ENCODE measurements around the gene MARK1. TPM values are rescaled to one million over a fixed set of nuclear protein-coding genes. Genes with fewer than 3 reads are reported as not detected.

Gene MARK1
- total and polyA plus RNA-seq, 2 of the 4 experiments (the other 2 are of a cell fraction) = not detected

DNA sequence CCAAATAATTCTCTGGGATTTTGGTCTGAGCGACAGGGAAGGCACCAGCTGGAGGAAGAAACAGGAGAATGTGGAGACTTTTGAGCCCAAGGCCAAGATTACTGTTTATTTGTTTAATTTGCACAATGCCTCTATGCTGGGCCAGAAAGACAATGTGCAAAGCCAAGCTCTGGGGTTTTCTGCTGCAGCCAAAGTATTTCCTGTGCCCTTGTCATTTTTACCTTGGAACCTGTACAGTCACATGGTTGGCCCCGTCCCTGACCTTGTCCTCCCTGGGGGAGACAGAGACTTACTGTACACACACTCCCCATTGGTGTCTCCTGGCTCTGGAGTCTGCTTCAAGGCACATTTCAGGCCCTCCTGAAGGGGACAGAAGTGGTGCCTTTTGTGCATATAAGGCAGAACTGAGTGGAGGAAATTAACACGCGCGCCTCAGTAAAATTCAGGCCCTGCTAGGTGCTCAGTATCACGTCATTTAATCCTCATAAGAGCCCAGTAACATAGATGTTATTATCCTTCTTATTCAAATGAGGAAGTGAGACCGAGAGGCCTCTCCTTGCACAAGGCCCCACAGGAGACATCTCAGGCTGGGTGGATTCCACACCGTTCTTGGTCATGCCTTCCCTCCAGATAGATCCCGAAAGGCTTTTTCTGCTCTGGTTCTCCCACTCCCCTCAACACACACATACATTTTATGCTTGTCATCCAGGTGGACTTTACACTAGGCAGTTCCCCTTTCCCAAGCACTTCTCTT, 183.3 kb downstream of the MARK1 start:
- Histone ChIP-seq H3K9me3 (ENCODE audit: control insufficient read depth, insufficient read depth, low read length) (no peaks in the 10 kb centered on the region), H2AK5ac (ENCODE audit: low read depth, low read length) (no peak overlapping the region), H2BK20ac (ENCODE audit: low read depth, low read length) (no peak overlapping the region), H3K4me3 (ENCODE audit: insufficient read depth, low read depth, low read length) (no peak overlapping the region), H3K36me3 (ENCODE audit: control insufficient read depth, insufficient read depth, low read length) (no peaks in the 10 kb centered on the region), H3K27me3 (ENCODE audit: control insufficient read depth, insufficient read depth, low read length) (no peaks in the 10 kb centered on the region; the same call in 1 of the 2 replicates), H3K4me1 (ENCODE audit: control insufficient read depth, insufficient read depth, low read length) (no peaks in the 10 kb centered on the region), H2AK9ac (replicated peaks; ENCODE audit: low read depth, low read length, poor library complexity) (no peak overlapping the region), H3K18ac (ENCODE audit: low read depth, low read length) (no peak overlapping the region), H4K91ac (ENCODE audit: insufficient read depth, low read depth, low read length) (no peak overlapping the region), H3K14ac (replicated peaks; ENCODE audit: low read depth, low read length) (no peak overlapping the region), H3K4ac (ENCODE audit: low read depth, low read length) (no peak overlapping the region), H3K79me1 (ENCODE audit: low read depth in 1 of 2, low read length in 2 of 2) (no peaks in the 10 kb centered on the region), H3K27ac (ENCODE audit: insufficient read depth, low read length) (no peak overlapping the region), H2BK5ac (ENCODE audit: low read depth, low read length, poor library complexity, severe bottlenecking) (no peak overlapping the region), H3K56ac (ENCODE audit: extremely low read depth, insufficient read depth, low read length) (no peak overlapping the region), H3K9me1 (ENCODE audit: insufficient read depth, low read length) (no peaks in the 10 kb centered on the region), H4K8ac (ENCODE audit: low read depth in 2 of 2, low read length in 2 of 2) (no peak overlapping the region), H2AFZ (replicated peaks; ENCODE audit: low read length, poor library complexity) (no peak overlapping the region), H2BK120ac (ENCODE audit: low read depth, low read length) (no peak overlapping the region), H2BK15ac (ENCODE audit: low read depth, low read length) (no peak overlapping the region), H3K4me2 (ENCODE audit: low read depth, low read length) (no peak overlapping the region), H3K9ac (ENCODE audit: low read depth, low read length) (no peak overlapping the region), H4K5ac (ENCODE audit: low read depth, low read length) (no peak overlapping the region), H3K23ac (ENCODE audit: low read depth, low read length) (no peak overlapping the region), H4K20me1 (ENCODE audit: insufficient read depth, low read length) (no peaks in the 10 kb centered on the region)
- intact Hi-C loops (cut with micrococcal nuclease) = no loop called here
- POLR2A ChIA-PET (ENCODE audit: unreplicated experiment) = no interaction called here
- dilution Hi-C loops (cut with HindIII; ENCODE audit: low sequenced_read_pairs, unreplicated experiment) = no loop called here
- 60% methylated on average over 2 of the region's 9 CpGs; no CpG with 5 or more reads in 1 of the 2 experiments for WGBS, 2 experiments (ENCODE audit: extremely low coverage in 2 of 2, insufficient read length in 1 of 2)
- ATAC-seq (ENCODE audit: low read depth) = no peak
- no peak for DNase-seq
- in situ Hi-C loops (cut with MboI; ENCODE audit: low sequenced_read_pairs) = no loop called here
- CTCF ChIA-PET = interaction anchor here (1.4 kb wide), 1 partner anchor 22 kb away, joined by 3 read pairs; no protein-coding TSS in a partner anchor
- no TSS peak for BruUV-seq (replicated peaks)
- TF ChIP-seq CEBPB (IDR thresholded peaks at IDR 0.05; ENCODE audit: low read depth, low read length) (no peak), MAZ (IDR thresholded peaks at IDR 0.05; ENCODE audit: borderline replicate concordance, low read depth, low read length) (no peak), FOS (IDR thresholded peaks at IDR 0.05; ENCODE audit: low read depth, low read length) (no peak), CHD1 (IDR thresholded peaks at IDR 0.05; ENCODE audit: low read depth, low read length) (no peak), MXI1 (IDR thresholded peaks at IDR 0.05; ENCODE audit: borderline replicate concordance, low read depth, low read length) (no peak), RFX5 (IDR thresholded peaks at IDR 0.05; ENCODE audit: low read depth, low read length) (no peak)
- TF ChIP-seq, protein P1, sequence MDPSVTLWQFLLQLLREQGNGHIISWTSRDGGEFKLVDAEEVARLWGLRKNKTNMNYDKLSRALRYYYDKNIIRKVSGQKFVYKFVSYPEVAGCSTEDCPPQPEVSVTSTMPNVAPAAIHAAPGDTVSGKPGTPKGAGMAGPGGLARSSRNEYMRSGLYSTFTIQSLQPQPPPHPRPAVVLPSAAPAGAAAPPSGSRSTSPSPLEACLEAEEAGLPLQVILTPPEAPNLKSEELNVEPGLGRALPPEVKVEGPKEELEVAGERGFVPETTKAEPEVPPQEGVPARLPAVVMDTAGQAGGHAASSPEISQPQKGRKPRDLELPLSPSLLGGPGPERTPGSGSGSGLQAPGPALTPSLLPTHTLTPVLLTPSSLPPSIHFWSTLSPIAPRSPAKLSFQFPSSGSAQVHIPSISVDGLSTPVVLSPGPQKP (IDR thresholded peaks at IDR 0.05; ENCODE audit: borderline replicate concordance, low read depth, low read length) = no peak
- TF ChIP-seq, protein P2, sequence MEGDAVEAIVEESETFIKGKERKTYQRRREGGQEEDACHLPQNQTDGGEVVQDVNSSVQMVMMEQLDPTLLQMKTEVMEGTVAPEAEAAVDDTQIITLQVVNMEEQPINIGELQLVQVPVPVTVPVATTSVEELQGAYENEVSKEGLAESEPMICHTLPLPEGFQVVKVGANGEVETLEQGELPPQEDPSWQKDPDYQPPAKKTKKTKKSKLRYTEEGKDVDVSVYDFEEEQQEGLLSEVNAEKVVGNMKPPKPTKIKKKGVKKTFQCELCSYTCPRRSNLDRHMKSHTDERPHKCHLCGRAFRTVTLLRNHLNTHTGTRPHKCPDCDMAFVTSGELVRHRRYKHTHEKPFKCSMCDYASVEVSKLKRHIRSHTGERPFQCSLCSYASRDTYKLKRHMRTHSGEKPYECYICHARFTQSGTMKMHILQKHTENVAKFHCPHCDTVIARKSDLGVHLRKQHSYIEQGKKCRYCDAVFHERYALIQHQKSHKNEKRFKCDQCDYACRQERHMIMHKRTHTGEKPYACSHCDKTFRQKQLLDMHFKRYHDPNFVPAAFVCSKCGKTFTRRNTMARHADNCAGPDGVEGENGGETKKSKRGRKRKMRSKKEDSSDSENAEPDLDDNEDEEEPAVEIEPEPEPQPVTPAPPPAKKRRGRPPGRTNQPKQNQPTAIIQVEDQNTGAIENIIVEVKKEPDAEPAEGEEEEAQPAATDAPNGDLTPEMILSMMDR (conservative IDR thresholded peaks at IDR 0.05; ENCODE audit: low read depth, low read length) = no peak
